C1 segment of cervical spinal cord (tissue), 14 donors: Measurements from ENCODE around the gene ANK3.
A peak's percentile ranks its signal among the peaks of the same experiment; 100 is the strongest.

Source experiments
- DNase-seq, 14 donors: peaks; one replicate each; lab custom pipeline; 2025; lab: John Stamatoyannopoulos, UW

ANK3 gene

DNA sequence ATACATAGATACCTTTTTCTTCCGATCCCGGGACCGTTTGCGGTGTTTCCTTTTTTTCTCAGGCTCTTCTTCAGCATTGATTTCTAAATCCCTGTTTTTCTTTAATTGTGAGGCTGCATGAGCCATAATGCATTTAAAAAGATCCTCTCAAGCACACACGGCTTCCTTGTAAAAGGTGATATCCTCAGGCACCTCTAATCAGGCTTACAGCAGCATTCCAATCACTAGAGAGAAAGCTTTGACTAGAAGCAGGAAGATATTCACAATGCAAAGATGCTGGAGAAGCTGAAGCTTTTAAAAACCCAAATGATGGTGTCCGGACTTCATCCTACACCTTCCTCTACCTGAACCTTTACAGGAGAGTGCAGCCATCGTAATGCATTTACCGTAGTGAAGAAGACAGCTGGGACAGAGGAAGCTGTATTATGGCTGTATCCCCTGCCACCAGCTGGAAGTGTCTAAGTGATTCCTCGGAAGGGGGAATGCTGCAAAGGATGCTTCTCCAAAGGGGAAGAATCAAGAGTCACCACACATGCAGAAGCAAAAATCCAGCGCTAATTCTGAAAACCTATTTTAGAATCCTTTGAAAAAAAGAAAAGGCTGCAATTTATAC is at the start of gene ANK3:
Gene ANK3, minus strand, starts transcription at position 463 of the 613 bp plus-strand sequence. Its CDS starts 337 bp downstream, at position 126.
- DNase-seq, result peak in 2 of 14 donors; percentile 42 to 89

DNA sequence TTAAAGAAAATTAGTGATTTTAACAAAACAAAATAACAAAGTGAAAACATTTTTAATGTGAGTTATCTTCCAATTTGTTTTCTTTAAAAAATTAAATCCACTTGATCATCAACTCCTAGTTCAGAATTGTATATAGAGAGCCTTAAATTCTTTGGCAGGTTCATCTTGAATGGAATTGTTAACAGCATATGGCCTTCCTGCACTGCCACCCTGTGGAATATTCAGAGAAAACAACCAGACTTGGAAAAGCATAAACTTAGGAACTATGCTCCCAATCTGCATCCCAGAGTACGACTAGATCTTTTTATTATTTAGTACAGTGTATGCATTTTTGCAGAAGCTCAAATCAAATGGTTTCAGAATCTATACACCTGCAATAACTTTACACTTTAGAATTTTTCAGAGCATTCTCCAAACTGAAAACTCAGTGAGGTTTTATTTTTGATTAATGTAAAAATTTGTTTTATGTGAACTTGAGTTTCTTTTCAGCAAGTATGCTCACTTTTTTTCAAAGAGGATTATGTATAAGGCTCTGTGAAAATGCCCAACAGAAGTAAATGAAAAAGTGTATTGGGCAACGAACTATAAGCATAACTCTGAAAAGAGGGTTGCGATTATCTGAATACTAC is 44.9 kb upstream of the ANK3 start:
- DNase-seq, result peak in 5 of 14 donors; percentile 14 to 75 (median 32)

DNA sequence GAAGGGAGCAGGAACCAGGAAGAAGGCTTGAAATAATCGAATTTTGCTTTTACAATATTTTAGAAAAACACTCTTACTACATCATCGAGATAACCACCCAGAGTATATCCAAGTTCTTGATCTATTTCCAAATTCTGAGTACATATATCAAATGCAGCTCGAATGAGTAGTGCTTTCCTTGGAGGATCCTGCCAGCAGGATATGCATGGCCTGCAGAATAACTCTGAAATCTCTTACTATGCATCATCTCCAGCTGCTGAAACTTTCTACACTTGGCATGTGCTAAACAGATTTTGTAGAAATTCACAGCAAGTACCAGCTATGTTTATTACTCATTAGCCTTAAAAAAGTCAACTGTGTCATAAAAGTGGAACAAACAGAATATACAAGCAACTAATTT is 44.0 kb upstream of the ANK3 start:
- no peak for DNase-seq

DNA sequence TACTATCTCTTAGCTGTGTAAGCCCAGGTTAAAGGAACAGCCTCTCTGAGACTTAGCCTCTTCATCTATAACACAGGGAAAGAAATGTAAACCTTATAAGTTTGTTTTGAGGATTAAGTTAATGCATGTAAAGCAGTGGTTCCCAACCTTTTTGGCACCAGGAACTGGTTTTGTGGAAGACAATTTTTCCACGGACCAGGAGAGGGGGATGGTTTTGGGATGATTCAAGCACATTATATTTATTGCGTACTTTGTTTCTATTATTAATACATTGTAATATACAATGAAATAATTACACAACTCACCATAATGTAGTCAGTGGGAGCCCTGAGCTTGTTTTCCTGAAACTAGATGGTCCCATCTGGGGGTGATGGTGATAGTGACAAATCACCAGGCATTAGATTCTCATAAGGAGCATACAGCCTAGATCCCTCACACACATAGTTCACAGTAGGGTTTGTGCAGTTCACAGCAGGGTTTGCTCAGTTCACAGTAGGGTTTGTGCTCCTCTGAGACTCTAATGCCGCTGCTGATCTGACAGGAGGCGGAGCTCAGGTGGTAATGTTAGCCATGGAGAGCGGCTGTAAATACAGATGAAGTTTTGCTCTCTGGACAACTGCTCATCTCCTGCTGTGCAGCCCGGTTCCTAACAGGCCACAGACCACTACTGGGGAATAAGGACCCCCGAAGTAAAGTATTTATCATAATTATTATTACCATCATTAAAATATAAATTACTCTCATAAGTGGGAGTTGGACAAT is 41.3 kb upstream of the ANK3 start:
- DNase-seq, result no peak

DNA sequence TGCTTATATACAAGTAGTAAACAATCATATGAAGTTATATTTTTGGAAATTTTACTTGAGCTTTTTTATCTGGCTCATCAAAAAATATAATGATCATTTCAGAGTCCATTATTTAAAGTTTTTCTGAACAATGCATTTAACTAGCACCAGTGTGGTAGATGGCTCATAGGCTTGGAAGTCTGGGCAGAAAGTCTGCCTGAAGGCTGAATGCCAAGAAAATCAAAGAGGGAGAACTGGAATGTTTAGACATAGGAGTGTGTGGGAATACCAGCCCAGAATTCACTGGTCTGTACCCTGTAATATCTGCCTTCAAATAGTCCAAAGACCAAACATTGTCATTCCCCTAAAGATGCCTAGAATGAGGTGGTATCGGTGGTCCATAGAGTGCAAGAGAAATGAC is 40.3 kb upstream of the ANK3 start:
- peak in 1 of 14 donors; percentile 83 for DNase-seq

DNA sequence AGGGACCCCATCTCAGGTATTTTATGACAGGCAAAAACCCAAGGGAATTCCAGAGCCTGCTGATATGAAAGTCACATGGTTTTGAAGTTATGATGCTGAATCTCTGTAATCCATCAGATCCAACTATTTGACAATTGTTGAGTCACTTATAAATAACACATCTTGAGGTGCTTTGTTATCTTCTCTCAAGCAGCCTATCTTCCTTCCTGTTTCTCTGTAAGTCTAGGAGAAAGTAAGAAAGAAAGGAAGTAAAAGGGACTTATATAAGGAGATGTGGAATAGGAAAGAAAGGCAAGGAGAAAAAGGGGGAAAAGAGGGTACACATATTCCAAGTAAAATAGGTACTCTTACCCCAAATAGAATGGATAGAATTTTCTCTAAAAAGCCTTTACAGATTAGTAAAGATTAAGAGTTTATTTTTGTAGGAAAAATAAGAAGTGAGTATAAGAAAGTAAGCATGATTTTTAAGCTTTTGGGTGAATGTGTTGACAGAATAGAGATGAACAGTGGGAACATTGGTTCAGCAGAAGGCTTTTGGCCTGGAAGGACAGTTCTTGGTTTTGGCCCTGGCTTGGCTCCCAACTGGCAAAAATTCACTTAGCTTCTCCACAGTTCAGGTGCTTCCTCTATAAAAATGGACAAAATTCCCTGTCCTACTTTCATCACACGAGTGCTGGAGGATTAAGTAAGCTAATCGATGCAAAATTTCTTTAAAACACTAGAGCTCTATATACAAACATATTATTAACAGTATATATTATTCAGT is 39.6 kb upstream of the ANK3 start:
- peak in 2 of 14 donors; percentile 49 to 89 for DNase-seq

DNA sequence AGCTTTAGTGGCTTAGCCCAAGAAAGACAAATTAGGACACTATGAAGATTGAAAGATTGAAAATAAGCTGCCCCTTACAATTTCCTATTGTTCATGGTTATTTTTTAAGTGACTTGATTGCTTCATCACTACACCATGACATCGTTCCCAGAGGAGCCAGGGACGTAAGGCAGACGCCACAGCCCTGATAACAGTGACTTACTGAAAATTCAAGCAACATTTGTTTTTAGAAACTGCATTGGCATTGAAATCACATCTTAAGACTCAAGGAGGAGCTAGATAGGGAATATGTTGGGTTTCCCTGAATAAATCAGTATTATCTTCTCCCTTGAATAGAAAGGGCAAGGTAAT is 38.7 kb upstream of the ANK3 start:
- DNase-seq, result no peak

DNA sequence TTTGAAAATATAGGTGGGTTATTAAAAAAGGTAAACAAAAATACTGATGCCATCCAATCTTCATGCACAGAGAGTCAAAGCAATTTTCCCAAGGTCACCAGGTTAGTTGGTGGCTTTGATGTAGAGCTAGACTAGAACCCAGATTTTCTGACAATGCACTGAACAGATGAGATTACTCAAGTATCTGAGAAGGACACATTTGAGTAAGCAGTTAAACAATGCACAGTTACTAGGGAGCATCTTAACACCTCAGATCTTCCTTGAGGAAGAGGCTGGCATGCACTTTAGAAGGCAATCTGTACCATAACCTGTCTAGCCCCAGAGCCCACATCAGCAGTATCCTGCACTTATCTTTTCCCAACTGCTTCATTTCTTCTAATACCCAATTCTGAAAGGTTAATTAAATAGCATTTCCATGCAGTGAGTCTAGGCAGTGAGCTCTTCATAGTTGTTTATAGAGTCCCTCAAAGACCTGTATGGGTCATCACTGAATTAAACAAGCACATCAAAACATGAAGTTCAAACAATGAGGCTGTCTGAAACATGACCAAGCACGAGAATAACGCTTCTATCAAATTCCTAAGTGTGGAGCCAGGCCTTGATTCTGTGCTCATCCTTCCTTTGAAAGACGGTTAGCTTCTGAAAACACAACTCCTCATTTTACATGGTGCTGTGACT is 38.2 kb upstream of the ANK3 start:
- no peak for DNase-seq

DNA sequence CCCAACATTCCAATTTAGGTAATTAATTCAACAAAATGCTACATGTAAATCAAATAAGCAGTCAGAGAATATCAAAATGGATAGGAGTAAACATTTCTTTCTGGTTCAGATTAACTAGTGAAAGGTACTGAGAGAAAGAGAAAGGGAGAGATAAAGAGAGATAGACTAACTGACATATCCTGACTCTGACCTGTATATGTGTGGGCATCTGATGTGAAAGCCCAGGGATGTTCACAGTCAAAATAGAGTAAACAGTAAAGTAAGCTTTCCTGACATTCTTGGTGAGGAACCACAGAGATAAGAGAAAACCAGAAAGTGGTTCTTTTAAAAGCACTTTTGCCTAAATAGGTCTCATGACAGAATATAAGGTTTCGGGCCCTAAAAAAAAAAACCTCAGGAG is 37.5 kb upstream of the ANK3 start:
- no peak for DNase-seq

DNA sequence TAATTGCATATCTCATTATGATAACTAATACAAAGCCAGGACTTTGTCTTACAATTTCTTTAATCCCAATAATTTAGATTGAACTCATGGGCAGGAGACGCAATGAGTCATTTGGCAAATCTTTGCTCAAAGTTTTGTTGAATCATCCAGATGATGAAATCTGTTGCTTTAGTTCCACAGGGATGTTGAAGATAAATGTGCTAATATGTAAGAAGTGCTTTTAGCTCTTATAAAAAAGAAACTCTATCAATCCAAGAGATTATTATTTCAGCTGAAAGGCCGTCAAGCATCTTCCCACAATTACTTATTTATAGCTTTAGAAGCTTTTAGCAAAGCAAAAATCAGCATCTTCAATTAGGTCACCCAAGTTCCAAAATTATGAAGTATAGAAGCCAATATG is 36.8 kb upstream of the ANK3 start:
- DNase-seq, result no peak

DNA sequence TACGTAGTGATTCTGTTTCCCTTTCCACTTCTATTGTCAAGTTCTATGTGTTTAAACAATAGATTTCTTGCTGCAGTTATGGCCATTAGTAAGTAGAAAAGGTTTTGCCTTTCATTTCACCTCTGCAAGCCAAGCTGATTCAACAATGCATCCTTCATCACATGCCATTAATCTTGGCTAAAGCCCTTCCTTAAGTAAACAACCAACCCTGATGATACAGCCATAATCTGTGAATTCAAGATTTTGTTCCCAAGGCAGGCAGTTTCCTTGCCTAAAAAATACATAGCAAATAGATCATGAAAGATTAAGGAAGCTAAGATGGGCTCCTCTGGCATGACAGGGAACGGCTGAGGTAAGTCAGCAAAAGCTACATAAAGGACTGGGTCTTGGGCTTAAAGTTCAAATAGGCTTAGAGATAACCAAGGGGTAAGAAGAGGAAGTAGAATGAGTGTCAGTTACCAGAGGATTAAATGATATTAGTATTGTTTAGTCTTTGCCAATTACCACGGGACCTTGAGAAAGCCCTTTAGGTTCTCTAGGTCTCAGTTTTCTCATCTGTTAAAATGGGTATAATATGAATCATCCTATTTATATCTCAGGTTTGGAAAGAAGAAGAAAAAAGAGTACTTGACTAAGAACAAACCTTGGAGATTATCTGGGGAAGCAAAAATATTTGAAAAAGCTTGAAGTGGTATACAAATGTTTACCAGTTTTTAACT is 35.9 kb upstream of the ANK3 start:
- no peak for DNase-seq

DNA sequence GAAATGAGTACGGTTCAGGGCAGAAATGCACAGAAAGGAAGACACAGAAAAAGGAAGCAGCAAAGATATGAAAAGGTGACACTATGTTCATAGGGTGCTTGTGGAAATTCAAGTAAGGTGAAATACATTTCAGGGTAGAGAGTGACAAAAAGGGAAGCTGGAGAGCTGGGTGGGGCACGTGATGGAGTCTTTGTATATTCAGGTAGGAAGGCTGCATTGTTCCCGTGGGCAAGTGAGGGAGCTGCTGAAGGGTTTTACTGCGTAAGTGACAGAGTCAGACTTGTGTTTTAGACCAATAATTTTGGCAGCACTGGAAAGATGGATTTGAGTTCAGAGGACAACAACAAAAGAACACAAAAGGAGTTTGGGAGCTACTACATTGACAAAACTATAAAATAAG is 35.3 kb upstream of the ANK3 start:
- DNase-seq, result no peak

DNA sequence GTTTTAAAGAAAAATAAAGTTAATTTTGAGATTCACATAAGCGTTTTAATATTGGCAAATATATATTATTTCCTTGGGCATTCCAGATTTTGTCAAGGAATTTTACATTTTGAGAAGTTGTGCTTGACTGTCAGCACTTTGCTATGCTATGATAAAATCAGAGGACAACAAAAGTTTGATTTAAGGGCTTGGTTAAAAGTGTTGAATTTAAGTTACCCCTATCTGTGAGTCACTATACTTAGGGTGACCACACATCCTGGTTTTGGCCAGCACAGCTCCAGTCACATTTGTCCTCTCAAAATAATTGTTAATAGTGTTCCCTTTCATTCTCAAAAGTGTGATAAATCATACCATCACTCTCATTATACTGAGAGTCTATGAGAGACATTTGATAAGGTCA is 34.2 kb upstream of the ANK3 start:
- DNase-seq, result no peak

DNA sequence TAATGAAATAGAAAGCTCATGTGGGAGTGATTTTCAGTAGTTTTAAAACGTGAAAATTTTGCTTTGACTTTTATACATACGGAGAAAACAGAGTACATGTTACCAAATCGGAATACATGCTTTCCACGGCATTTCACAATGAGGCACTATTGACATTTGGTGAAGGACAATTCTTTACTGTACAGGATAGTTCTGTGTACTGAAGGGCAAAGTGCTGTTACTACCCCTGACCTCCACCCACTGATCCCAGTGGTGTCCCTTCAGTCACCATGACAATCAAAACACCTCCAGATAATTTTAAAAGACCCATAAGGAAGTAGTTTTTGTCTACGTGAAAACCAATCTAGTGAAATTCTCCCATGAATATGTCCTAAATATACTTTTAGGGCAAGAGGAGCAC is 33.1 kb upstream of the ANK3 start:
- DNase-seq, result no peak

DNA sequence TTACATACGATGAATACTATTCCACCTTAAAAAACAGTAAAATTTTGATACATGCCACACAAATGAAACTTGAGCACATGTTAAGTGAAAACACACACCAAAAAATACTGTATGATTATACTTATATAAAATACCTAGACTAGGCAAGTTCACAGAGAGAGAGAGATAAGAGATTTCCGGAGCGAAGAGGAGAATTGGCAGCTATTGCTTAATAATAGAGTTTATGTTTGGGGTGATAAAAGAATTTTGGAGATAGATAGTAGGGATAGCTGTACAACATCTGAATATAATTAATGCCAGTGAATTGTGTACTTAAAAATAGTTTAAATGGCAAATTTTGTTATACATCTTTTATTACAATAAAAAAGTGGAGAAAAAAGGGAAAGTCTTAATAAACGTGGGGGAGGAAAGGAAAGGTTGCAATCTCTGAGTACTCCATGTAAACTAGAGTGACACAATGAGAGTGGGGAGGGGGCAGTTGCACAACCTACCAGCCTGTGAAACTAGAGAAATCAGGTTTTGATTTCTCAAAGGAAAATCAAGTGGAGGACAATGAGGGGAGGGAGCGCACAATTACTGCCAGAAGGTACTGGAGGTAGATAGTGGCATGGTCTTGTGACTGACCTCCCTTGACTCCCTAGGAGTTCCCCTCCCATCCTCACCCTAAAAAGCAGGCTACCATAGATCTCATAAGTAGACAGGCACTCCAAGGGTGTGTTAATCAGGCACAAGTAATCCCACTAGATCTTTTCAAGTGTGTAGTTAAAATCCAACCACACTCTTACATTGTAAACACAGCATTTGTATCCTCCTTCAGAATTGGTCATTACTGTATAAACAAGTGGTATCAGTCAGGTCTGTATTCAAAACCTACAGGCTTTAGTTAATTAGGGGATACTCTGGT is 31.6 kb upstream of the ANK3 start:
- no peak for DNase-seq

DNA sequence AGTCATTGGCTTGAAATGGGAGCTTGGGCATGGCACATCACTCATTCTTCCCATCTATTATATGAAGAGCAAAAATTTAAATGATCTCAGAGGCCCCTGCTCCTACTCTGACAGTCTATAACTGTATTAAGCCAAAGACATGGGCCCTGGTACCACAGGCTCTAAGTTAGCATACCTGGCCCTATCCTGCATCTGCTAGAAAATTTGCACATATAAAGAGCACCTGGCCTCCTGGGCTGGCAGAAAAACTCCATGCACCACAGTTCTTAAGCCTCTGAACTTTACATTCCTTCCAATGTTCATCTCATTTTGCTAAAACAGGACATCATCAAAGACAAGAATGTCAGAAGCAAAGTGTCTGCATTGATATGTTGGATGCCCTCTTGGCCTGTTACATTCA is 29.6 kb upstream of the ANK3 start:
- DNase-seq, result no peak

DNA sequence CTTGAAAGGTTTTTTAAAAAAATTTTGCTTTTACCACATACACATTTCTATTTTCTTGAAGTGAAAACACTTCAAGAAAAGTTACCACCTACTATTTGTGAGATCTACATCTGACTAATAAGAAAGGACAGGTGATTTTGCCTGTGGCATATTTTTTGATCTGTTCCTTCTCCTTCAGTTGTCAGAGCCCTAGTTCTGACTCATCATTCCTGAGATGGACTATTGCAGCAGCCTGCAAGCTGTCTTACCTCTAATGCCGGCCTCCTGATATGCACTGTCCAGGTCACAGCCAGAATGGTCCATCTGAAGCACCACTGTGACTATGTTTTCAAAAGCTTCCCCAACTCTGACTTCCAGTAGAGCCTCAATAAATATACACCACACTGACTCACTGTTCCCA is 28.2 kb upstream of the ANK3 start:
- peak in 1 of 14 donors; percentile 37 for DNase-seq

DNA sequence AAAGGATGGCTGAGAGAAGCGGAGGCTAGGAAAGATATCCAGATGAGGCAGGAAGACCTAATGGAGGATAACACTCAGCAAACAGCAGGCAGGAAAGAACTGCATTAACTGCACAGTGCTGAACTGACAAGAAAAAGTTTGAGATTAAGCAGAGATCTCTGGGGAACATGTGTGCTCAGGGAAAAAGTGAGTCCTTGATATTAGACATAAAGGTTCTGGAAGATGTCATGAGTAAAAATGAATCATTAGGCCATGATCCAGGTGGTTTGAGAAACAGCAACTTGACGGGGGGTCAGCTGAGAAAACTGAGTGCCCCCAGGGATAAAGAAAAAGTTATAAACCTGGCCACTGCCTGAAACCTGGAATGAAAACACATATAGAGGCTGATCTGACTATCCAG is 27.3 kb upstream of the ANK3 start:
- no peak for DNase-seq

DNA sequence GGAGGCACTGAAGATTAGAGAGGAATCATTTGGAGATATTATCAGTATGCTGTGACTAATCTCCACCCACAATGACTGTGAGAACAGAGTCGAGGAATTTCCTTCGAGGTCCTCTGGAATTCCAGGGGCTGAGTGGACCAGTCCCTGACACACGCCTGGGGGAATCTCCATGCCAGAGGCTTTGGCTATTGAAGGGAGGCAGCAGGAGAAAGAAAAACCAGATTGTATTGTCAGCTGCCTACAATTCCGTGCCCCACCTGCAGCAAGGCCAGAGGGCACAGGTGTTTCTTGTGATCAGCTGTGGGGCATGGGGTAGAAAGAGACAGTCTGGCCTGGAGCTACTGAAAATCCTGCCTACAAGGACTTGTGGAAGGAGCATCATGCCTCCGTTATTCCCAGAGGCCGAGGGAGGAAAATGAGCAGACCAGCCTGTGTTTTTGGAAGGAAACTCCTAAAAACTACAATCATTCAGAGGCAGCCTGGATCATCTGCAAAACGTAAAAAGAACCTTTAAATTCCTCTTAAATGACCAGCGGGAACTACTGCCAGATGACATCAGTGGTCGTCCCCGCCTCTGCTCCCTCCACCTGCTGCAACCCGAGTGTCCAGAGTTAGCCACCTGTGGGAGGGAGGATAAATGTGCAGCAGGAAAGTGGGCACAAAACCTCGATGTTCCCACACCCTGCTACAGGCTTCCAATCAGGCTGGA is 25.4 kb upstream of the ANK3 start:
- DNase-seq, result no peak
